Natural killer cell (primary cell): ENCODE measurements around the gene TMEM255B. TPM values are rescaled to one million over a fixed set of nuclear protein-coding genes. Genes with fewer than 3 reads are reported as not detected.

Source experiments
- ATAC-seq, 3 donors: fragments of 150-1000 bp in 2 of 3; fragments of 200-7000 bp in 1 of 3; cut with Tn5 transposase; 1 replicate in 1 of 3; 2 replicates in 2 of 3; pipeline ENCODE4 v1.10.0; 2021; ENCODE audit warnings: mild to moderate bottlenecking in 2 of 3, moderate library complexity in 2 of 3
- DNase-seq, 2 donors: peaks; one replicate each; pipeline versions ENCODE4 v3.0.0 to v3.0.0-alpha.2; 2013 to 2021; ENCODE audit warnings: mixed read lengths in 1 of 2
- H3K27ac ChIP-seq: one replicate; pipeline ENCODE4 v1.5.1; 2013; ENCODE audit warnings: mild to moderate bottlenecking, low read length
- H3K27me3 ChIP-seq: one replicate; pipeline ENCODE4 v1.6.1; 2013; ENCODE audit warnings: low read length; ENCODE audit not compliant: control insufficient read depth, insufficient read depth
- H3K36me3 ChIP-seq: one replicate; pipeline ENCODE4 v1.6.1; 2013; ENCODE audit warnings: low read length; ENCODE audit not compliant: control insufficient read depth, insufficient read depth
- H3K4me1 ChIP-seq: one replicate; pipeline ENCODE4 v1.6.1; 2013; ENCODE audit warnings: low read length; ENCODE audit not compliant: control insufficient read depth, insufficient read depth
- H3K4me3 ChIP-seq: one replicate; pipeline ENCODE4 v1.5.1; 2013; ENCODE audit warnings: low read length
- H3K9me3 ChIP-seq: one replicate; pipeline ENCODE4 v1.6.1; 2013; ENCODE audit warnings: low read length; ENCODE audit not compliant: control insufficient read depth, insufficient read depth
- H3K27ac Mint-ChIP-seq, 2 donors: one replicate each; pipeline ENCODE4 v1.8.0; 2022; ENCODE audit warnings: mild to moderate bottlenecking in 2 of 2, mixed read lengths in 2 of 2, moderate library complexity in 1 of 2
- H3K27me3 Mint-ChIP-seq, 2 donors: one replicate each; pipeline ENCODE4 v1.8.0; 2022; ENCODE audit warnings: low read depth in 2 of 2, mixed read lengths in 2 of 2
- H3K36me3 Mint-ChIP-seq: one replicate; pipeline ENCODE4 v1.8.0; 2022; ENCODE audit warnings: mixed read lengths
- H3K4me1 Mint-ChIP-seq, 2 donors: one replicate each; pipeline ENCODE4 v1.8.0; 2022; ENCODE audit warnings: mixed read lengths in 2 of 2
- H3K4me3 Mint-ChIP-seq: one replicate; pipeline ENCODE4 v1.8.0; 2022; ENCODE audit warnings: mild to moderate bottlenecking, moderate library complexity, mixed read lengths
- H3K9me3 Mint-ChIP-seq, 2 donors: one replicate each; pipeline ENCODE4 v1.8.0; 2022; ENCODE audit warnings: mixed read lengths in 2 of 2
- WGBS: methylation state at CpG from one replicate; pipeline ENCODE4 v1.1.7; 2013; ENCODE audit warnings: missing lambda C conversion rate; ENCODE audit not compliant: insufficient coverage; 5-methylcytosine and 5-hydroxymethylcytosine counted together
- intact Hi-C: fragments of 100-400 bp; cut with micrococcal nuclease; formaldehyde crosslinking; loops from one replicate; pipeline ENCODE4 v1.14.2; 2022
- total RNA-seq, 4 donors: library from RNA; stranded (reverse); fragments of 120-200 nt in 1 of 4; gene quantifications; one replicate each; pipeline versions ENCODE4 v1.2.3 to v1.2.4, GENCODE V29; 2013 to 2022
- TF ChIP-seq, protein P1 (sequence below): fragments of 200-600 bp; IDR thresholded peaks from one replicate; pipeline ENCODE4 v1.8.0; 2022; ENCODE audit warnings: antibody characterized with exemption

The TMEM255B gene
- total RNA-seq, 3 donors from 2014 or later (not counting 1 experiment from before 2014, with no cell fraction given) = 0.38 to 3.0 (median 1.0) TPM

GRCh38 chr13:113857531-113858195 lies 98.6 kb downstream of the TMEM255B start:
- H3K9me3 ChIP-seq = no peaks in the 10 kb centered on the region
- Mint-ChIP-seq H3K36me3 (no peaks in the 10 kb centered on the region), H3K9me3 (no peaks in the 10 kb centered on the region), H3K4me3 (no peak overlapping the region), H3K4me1 (peaks cover 7 to 23% of the 10 kb centered on the region in 2 donors), H3K27me3 (peaks cover 14 to 21% of the 10 kb centered on the region in 2 donors), H3K27ac (no peak overlapping the region)
- no peak overlapping the region for H3K27ac ChIP-seq
- H3K27me3 ChIP-seq = peaks cover 7% of the 10 kb centered on the region
- TF ChIP-seq, protein P1, sequence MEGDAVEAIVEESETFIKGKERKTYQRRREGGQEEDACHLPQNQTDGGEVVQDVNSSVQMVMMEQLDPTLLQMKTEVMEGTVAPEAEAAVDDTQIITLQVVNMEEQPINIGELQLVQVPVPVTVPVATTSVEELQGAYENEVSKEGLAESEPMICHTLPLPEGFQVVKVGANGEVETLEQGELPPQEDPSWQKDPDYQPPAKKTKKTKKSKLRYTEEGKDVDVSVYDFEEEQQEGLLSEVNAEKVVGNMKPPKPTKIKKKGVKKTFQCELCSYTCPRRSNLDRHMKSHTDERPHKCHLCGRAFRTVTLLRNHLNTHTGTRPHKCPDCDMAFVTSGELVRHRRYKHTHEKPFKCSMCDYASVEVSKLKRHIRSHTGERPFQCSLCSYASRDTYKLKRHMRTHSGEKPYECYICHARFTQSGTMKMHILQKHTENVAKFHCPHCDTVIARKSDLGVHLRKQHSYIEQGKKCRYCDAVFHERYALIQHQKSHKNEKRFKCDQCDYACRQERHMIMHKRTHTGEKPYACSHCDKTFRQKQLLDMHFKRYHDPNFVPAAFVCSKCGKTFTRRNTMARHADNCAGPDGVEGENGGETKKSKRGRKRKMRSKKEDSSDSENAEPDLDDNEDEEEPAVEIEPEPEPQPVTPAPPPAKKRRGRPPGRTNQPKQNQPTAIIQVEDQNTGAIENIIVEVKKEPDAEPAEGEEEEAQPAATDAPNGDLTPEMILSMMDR = no peak
- peaks cover 22% of the 10 kb centered on the region for H3K4me1 ChIP-seq
- no peaks in the 10 kb centered on the region for H3K36me3 ChIP-seq
- intact Hi-C loops = no loop called here
- ATAC-seq (no peak), DNase-seq (peak in 1 of 2 donors; percentile 9)
- H3K4me3 ChIP-seq = no peak overlapping the region
- 93% methylated on average over 20 of the region's 20 CpGs for WGBS

GRCh38 chr13:113859311-113860050 lies 100.5 kb downstream of the TMEM255B start:
- intact Hi-C loops = no loop called here
- Mint-ChIP-seq H3K27me3 (peaks cover 19 to 24% of the 10 kb centered on the region in 2 donors), H3K4me1 (peaks cover 9 to 23% of the 10 kb centered on the region in 2 donors), H3K36me3 (no peaks in the 10 kb centered on the region), H3K27ac (no peak overlapping the region), H3K9me3 (no peaks in the 10 kb centered on the region), H3K4me3 (no peak overlapping the region)
- TF ChIP-seq, protein P1 = no peak
- Histone ChIP-seq H3K27ac (no peak overlapping the region), H3K4me1 (peaks cover 25% of the 10 kb centered on the region), H3K4me3 (no peak overlapping the region), H3K9me3 (no peaks in the 10 kb centered on the region), H3K27me3 (peaks cover 14% of the 10 kb centered on the region), H3K36me3 (no peaks in the 10 kb centered on the region)
- DNase-seq = peak in 1 of 2 donors; percentile 11
- peak in 1 of 3 donors; percentile 19 for ATAC-seq
- 97% methylated on average over 4 of the region's 4 CpGs for WGBS

DNA sequence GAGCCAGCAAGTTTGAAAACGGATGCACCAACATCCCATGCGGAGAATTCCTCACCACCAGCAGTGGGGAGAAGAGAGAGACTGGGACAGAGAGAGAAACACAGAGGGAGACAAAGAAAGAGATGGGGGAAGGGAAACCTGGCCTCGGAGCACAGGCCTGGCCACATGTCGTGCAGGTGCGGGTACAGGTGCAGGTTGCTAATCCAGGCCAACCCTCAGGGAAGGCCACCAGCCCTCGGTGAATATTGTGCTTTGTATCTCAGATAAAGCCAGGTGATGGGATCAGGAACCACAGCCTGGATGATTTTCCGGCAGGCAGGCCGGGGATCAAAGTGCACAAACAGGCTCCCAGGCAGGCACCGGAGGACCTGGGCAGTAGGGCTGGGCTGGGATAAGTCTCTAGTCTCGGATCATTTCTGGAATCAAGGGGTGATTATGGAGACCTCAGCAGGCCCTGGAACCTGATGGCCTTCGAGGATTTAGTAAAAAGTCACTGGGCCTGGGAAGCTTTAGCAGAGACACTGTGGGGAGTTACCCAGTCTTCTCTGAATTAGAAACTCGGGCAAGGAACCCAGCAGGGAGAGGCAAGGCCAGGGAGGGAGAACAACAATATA lies 101.1 kb downstream of the TMEM255B start:
- H3K27ac Mint-ChIP-seq = no peak overlapping the region
- DNase-seq (no peak), ATAC-seq (no peak)
- Histone ChIP-seq H3K9me3 (no peaks in the 10 kb centered on the region), H3K36me3 (no peaks in the 10 kb centered on the region), H3K4me3 (no peak overlapping the region), H3K4me1 (peaks cover 20% of the 10 kb centered on the region), H3K27me3 (peaks cover 20% of the 10 kb centered on the region), H3K27ac (no peak overlapping the region)
- TF ChIP-seq, protein P1 = no peak
- H3K4me1 Mint-ChIP-seq = peaks cover 5 to 19% of the 10 kb centered on the region in 2 donors
- no peaks in the 10 kb centered on the region for H3K36me3 Mint-ChIP-seq
- intact Hi-C loops = no loop called here
- WGBS = 89% methylated on average over 12 of the region's 12 CpGs
- peaks cover 26 to 28% of the 10 kb centered on the region in 2 donors for H3K27me3 Mint-ChIP-seq
- H3K4me3 Mint-ChIP-seq = no peak overlapping the region
- H3K9me3 Mint-ChIP-seq = no peaks in the 10 kb centered on the region
